Stimulated activated CD4-positive, alpha-beta T cell treated with anti-CD3 and anti-CD28 coated beads, Interleukin-1b, Interleukin-23, amount 100 ng/mL, for 4 hours (primary cell): Measurements from ENCODE around the gene PRSS2.
A peak's percentile ranks its signal among the peaks of the same experiment; 100 is the strongest.
"Not testable (repeated sequence)": the region's sequence is repeated elsewhere in the genome, so short reads cannot be mapped to it uniquely, and the experiment has no call there.

Experiments used
- DNase-seq, 2 donors: peaks; one replicate each; pipeline ENCODE4 v3.0.0-alpha.2; 2020; ENCODE audit warnings: low read depth in 2 of 2

Gene PRSS2

GRCh38 chr7:142759433-142759832, 11.3 kb upstream of the PRSS2 start:
- DNase-seq = no peak

GRCh38 chr7:142760071-142760642, 10.6 kb upstream of the PRSS2 start:
- no peak for DNase-seq

- not testable (repeated sequence) for DNase-seq
These were observed 9.2 kb upstream of the PRSS2 start for GRCh38 chr7:142761606-142762005.

- no peak for DNase-seq
These were observed 8.7 kb upstream of the PRSS2 start for GRCh38 chr7:142762104-142762503.

- no peak for DNase-seq
These were observed 3.3 kb upstream of the PRSS2 start for GRCh38 chr7:142767451-142767850.

- no peak for DNase-seq
These were observed 2.9 kb upstream of the PRSS2 start for GRCh38 chr7:142767861-142768260.

- not testable (repeated sequence) for DNase-seq
These were observed 1.9 kb upstream of the PRSS2 start for GRCh38 chr7:142768885-142769284.

GRCh38 chr7:142771353-142771723, 568 bp downstream of the PRSS2 start:
- no peak for DNase-seq

GRCh38 chr7:142772051-142772450, 1.3 kb downstream of the PRSS2 start:
- no peak for DNase-seq

GRCh38 chr7:142772673-142773072, 1.9 kb downstream of the PRSS2 start:
- no peak for DNase-seq

GRCh38 chr7:142773230-142773629, 2.5 kb downstream of the PRSS2 start:
- no peak for DNase-seq

GRCh38 chr7:142773937-142774744, 3.4 kb downstream of the PRSS2 start:
- DNase-seq = no peak

GRCh38 chr7:142774826-142775225, 4.1 kb downstream of the PRSS2 start:
- DNase-seq = no peak

- DNase-seq = not testable (repeated sequence)
These were observed 4.8 kb downstream of the PRSS2 start for GRCh38 chr7:142775351-142776115.

- no peak for DNase-seq
These were observed 5.6 kb downstream of the PRSS2 start for GRCh38 chr7:142776206-142776844.

- DNase-seq = not testable (repeated sequence)
These were observed 6.1 kb downstream of the PRSS2 start for GRCh38 chr7:142776845-142777225.

- no peak for DNase-seq
These were observed 6.5 kb downstream of the PRSS2 start for GRCh38 chr7:142777318-142777717.

GRCh38 chr7:142782922-142783900, 12.4 kb downstream of the PRSS2 start:
- DNase-seq = peak; percentile 64 to 67

- DNase-seq = no peak
These were observed 13.3 kb downstream of the PRSS2 start for GRCh38 chr7:142784096-142784495.

GRCh38 chr7:142784716-142785115, 13.9 kb downstream of the PRSS2 start:
- DNase-seq = no peak

GRCh38 chr7:142785841-142786250, 15.1 kb downstream of the PRSS2 start:
- DNase-seq = peak in 1 of 2 donors; percentile 49
